OCI-LY1 (cell line): Measurements from ENCODE around the gene M1AP.

Experiments
- CTCF ChIP-seq: fragments of 200-600 bp; sonication (generic), shearing (Covaris generic); IDR thresholded peaks from 2 replicates; pipeline ENCODE4 v1.5.1; 2017; ENCODE audit warnings: mild to moderate bottlenecking, antibody characterized with exemption, low read length, moderate library complexity, mixed read lengths
- EZH2 ChIP-seq: fragments of 200-600 bp; sonication (generic), shearing (Covaris generic); IDR thresholded peaks from 2 replicates; pipeline ENCODE4 v1.8.0; 2017; ENCODE audit warnings: borderline replicate concordance, mixed run types, mild to moderate bottlenecking, antibody characterized with exemption, low read length, moderate library complexity, mixed read lengths

- TF ChIP-seq EZH2 (no peak), CTCF (no peak)
Observed at GRCh38 chr2:74668087-74668486, 20.0 kb upstream of the M1AP start.
